MM.1S (cell line): ENCODE data around the gene MYL4.
"Not testable (repeated sequence)": the region's sequence is repeated elsewhere in the genome, so short reads cannot be mapped to it uniquely, and the experiment has no call there.

Source experiments
- DNase-seq: peaks from one replicate; pipeline ENCODE4 v3.0.0-alpha.2; 2015
- H2AFZ ChIP-seq: fragments of 300-600 bp; sonication (generic); 2 replicates; pipeline ENCODE4 v1.6.0; 2016; ENCODE audit warnings: antibody characterized with exemption, low read length
- H3F3A ChIP-seq: fragments of 300-600 bp; sonication (generic); 2 replicates; pipeline ENCODE4 v1.6.1; 2016; ENCODE audit warnings: mild to moderate bottlenecking, antibody characterized with exemption, low read length, moderate library complexity, mixed read lengths; ENCODE audit not compliant: insufficient read depth
- H3K27ac ChIP-seq: fragments of 300-600 bp; sonication (generic); 2 replicates; pipeline ENCODE4 v1.5.1; 2016; ENCODE audit warnings: mild to moderate bottlenecking, low read length
- H3K27me3 ChIP-seq: fragments of 300-600 bp; sonication (generic); replicated peaks from 2 replicates; pipeline ENCODE4 v1.6.0; 2016; ENCODE audit warnings: low read length; ENCODE audit not compliant: insufficient read depth
- H3K36me3 ChIP-seq: fragments of 300-600 bp; sonication (generic); replicated peaks from 2 replicates; pipeline ENCODE4 v1.6.1; 2016; ENCODE audit warnings: mild to moderate bottlenecking, low read length, mixed read lengths; ENCODE audit not compliant: insufficient read depth
- H3K4me1 ChIP-seq: fragments of 300-600 bp; sonication (generic); 2 replicates; pipeline ENCODE4 v1.6.1; 2016; ENCODE audit warnings: low read length, mixed read lengths
- H3K4me2 ChIP-seq: fragments of 300-600 bp; sonication (generic); 2 replicates; pipeline ENCODE4 v1.6.0; 2016; ENCODE audit warnings: low read depth, low read length
- H3K4me3 ChIP-seq: fragments of 300-600 bp; sonication (generic); 2 replicates; pipeline ENCODE4 v1.5.1; 2016; ENCODE audit warnings: low read length, mixed read lengths
- H3K79me2 ChIP-seq: fragments of 300-600 bp; sonication (generic); 2 replicates; pipeline ENCODE4 v1.6.1; 2016; ENCODE audit warnings: mixed run types, low read length, mixed read lengths
- H3K9ac ChIP-seq: fragments of 300-600 bp; sonication (generic); 2 replicates; pipeline ENCODE4 v1.6.1; 2016; ENCODE audit warnings: low read length, mixed read lengths
- H3K9me2 ChIP-seq: fragments of 300-600 bp; sonication (generic); replicated peaks from 2 replicates; pipeline ENCODE4 v1.6.1; 2016; ENCODE audit warnings: mild to moderate bottlenecking, low read length, mixed read lengths; ENCODE audit not compliant: insufficient read depth
- H3K9me3 ChIP-seq: fragments of 300-600 bp; sonication (generic); replicated peaks from 2 replicates; pipeline ENCODE4 v1.6.1; 2016; ENCODE audit warnings: mild to moderate bottlenecking, low read length, mixed read lengths; ENCODE audit not compliant: insufficient read depth
- H4K20me1 ChIP-seq: fragments of 300-600 bp; sonication (generic); 2 replicates; pipeline ENCODE4 v1.6.1; 2016; ENCODE audit warnings: mild to moderate bottlenecking, low read length, moderate library complexity, mixed read lengths; ENCODE audit not compliant: insufficient read depth
- EZH2 ChIP-seq: fragments of 300-600 bp; sonication (generic); optimal IDR thresholded peaks from 2 replicates; pipeline ENCODE3; 2017; ENCODE audit warnings: low read depth, mild to moderate bottlenecking, antibody characterized with exemption, low read length, mixed read lengths
- EZH2phosphoT487 ChIP-seq: fragments of 300-600 bp; sonication (generic); IDR thresholded peaks from 2 replicates; pipeline ENCODE4 v1.6.1; 2018; ENCODE audit warnings: antibody characterized with exemption, low read length
- TF ChIP-seq, protein P1 (sequence below): fragments of 300-600 bp; sonication (generic); IDR thresholded peaks from 2 replicates; pipeline ENCODE4 v1.5.1; 2016; ENCODE audit warnings: antibody characterized with exemption, low read length, mixed read lengths

Gene MYL4

DNA sequence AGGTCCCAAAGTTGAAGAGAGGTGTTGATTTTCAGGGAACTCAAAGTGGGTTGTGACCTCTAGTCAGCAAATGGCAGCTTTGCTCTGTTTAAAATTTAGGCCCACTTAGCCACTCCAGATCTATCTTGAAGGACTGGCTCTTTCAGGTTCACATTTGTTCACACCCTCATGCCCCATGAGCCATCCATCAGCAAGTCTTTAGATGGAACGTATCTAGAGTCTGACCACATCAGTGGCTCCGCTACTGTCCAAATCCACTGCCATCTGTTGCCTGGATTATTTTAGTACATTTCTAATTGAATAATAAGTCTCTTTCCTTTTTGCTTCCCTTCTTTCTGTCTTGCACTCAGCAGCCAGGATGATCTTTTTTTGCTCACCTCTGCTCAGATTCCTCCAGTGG, 55.0 kb downstream of the MYL4 start:
- H3K36me3 ChIP-seq = no peaks in the 10 kb centered on the region
- H4K20me1 ChIP-seq = no peaks in the 10 kb centered on the region
- TF ChIP-seq EZH2phosphoT487 (no peak), EZH2 (no peak)
- TF ChIP-seq, protein P1, sequence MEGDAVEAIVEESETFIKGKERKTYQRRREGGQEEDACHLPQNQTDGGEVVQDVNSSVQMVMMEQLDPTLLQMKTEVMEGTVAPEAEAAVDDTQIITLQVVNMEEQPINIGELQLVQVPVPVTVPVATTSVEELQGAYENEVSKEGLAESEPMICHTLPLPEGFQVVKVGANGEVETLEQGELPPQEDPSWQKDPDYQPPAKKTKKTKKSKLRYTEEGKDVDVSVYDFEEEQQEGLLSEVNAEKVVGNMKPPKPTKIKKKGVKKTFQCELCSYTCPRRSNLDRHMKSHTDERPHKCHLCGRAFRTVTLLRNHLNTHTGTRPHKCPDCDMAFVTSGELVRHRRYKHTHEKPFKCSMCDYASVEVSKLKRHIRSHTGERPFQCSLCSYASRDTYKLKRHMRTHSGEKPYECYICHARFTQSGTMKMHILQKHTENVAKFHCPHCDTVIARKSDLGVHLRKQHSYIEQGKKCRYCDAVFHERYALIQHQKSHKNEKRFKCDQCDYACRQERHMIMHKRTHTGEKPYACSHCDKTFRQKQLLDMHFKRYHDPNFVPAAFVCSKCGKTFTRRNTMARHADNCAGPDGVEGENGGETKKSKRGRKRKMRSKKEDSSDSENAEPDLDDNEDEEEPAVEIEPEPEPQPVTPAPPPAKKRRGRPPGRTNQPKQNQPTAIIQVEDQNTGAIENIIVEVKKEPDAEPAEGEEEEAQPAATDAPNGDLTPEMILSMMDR = no peak
- H3K27ac ChIP-seq = no peak overlapping the region
- no peak overlapping the region for H3K4me3 ChIP-seq
- no peak overlapping the region for H3K9ac ChIP-seq
- no peaks in the 10 kb centered on the region for H3F3A ChIP-seq
- no peaks in the 10 kb centered on the region for H3K27me3 ChIP-seq
- H3K4me1 ChIP-seq = no peaks in the 10 kb centered on the region
- H3K9me3 ChIP-seq = no peaks in the 10 kb centered on the region
- H3K9me2 ChIP-seq = no peaks in the 10 kb centered on the region
- no peak for DNase-seq
- no peaks in the 10 kb centered on the region for H3K79me2 ChIP-seq
- H2AFZ ChIP-seq = no peak overlapping the region
- no peak overlapping the region for H3K4me2 ChIP-seq

GRCh38 chr17:47265983-47266541, 56.9 kb downstream of the MYL4 start:
- no peak for TF ChIP-seq EZH2
- TF ChIP-seq, protein P1 = no peak
- TF ChIP-seq EZH2phosphoT487 = no peak
- Histone ChIP-seq H3K27me3 (no peaks in the 10 kb centered on the region), H3K9me3 (no peaks in the 10 kb centered on the region), H2AFZ (no peak overlapping the region), H3K79me2 (no peaks in the 10 kb centered on the region), H3F3A (no peaks in the 10 kb centered on the region), H3K36me3 (no peaks in the 10 kb centered on the region), H3K9ac (no peak overlapping the region), H3K4me3 (no peak overlapping the region), H4K20me1 (no peaks in the 10 kb centered on the region), H3K27ac (no peak overlapping the region), H3K9me2 (no peaks in the 10 kb centered on the region), H3K4me2 (no peak overlapping the region), H3K4me1 (no peaks in the 10 kb centered on the region)
- no peak for DNase-seq

DNA sequence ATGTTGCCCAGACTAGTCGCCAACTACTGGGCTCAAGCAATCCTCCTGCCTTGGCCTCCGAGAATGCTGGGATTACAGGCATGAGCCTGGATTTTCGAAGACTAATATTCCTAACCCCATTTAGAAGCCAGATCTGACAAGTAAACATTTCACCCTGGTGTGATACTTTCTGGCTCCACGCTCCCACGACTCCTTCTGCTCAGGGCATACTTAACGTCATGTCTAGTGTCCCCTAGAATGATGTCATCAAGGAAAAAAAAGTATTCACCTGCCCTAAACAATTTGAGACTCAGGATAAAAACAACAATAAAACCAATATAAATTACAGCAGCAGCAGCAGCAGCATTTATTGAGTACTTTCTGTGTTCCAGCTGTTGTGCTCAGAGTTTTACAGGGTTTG, 57.6 kb downstream of the MYL4 start:
- H3K4me1 ChIP-seq = no peaks in the 10 kb centered on the region
- H3K27me3 ChIP-seq = no peaks in the 10 kb centered on the region
- H3K79me2 ChIP-seq = no peaks in the 10 kb centered on the region
- no peak overlapping the region for H3K4me2 ChIP-seq
- no peaks in the 10 kb centered on the region for H3K9me2 ChIP-seq
- TF ChIP-seq EZH2 (no peak), EZH2phosphoT487 (no peak)
- no peak for DNase-seq
- H2AFZ ChIP-seq = no peak overlapping the region
- no peak overlapping the region for H3K4me3 ChIP-seq
- no peaks in the 10 kb centered on the region for H3F3A ChIP-seq
- no peaks in the 10 kb centered on the region for H3K36me3 ChIP-seq
- no peaks in the 10 kb centered on the region for H4K20me1 ChIP-seq
- H3K9me3 ChIP-seq = no peaks in the 10 kb centered on the region
- no peak overlapping the region for H3K27ac ChIP-seq
- no peak overlapping the region for H3K9ac ChIP-seq

DNA sequence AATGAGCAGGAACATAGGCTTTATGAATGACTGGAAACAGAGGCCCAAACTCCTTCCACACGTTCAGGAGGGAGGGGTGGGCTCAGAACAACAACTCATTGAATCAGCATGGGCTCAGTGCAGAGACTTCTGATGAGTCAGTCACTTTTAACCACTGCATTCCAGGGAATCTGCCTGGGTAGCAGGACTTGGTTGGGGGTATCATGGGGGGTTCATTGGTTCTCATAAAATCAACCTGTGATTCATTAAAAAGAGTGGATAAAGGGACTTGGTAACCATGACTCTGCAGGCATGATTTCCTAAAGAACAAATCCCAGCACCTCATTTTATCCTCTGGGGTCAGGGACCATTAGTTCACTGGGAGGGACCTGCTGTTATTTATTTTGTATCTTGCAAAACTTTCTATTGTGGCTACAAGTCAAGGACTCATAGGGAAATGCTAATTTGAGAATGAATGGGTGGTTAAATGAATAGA, 58.2 kb downstream of the MYL4 start:
- Histone ChIP-seq H3K27me3 (no peaks in the 10 kb centered on the region), H3K27ac (no peak overlapping the region), H3K4me1 (no peaks in the 10 kb centered on the region), H3K9me3 (no peaks in the 10 kb centered on the region), H3K4me3 (no peak overlapping the region), H3K9ac (no peak overlapping the region), H3F3A (no peaks in the 10 kb centered on the region), H2AFZ (no peak overlapping the region), H3K4me2 (no peak overlapping the region), H3K36me3 (no peaks in the 10 kb centered on the region), H4K20me1 (no peaks in the 10 kb centered on the region), H3K9me2 (no peaks in the 10 kb centered on the region), H3K79me2 (no peaks in the 10 kb centered on the region)
- TF ChIP-seq EZH2 (no peak), EZH2phosphoT487 (no peak)
- TF ChIP-seq, protein P1 = no peak
- DNase-seq = no peak

GRCh38 chr17:47268964-47269363, 59.8 kb downstream of the MYL4 start:
- H3K9ac ChIP-seq, H3K9me3 ChIP-seq, H3K27ac ChIP-seq, H3F3A ChIP-seq, H3K4me2 ChIP-seq, H3K36me3 ChIP-seq, H3K79me2 ChIP-seq, H3K27me3 ChIP-seq, H4K20me1 ChIP-seq, H2AFZ ChIP-seq, DNase-seq, H3K9me2 ChIP-seq, H3K4me1 ChIP-seq, H3K4me3 ChIP-seq: not testable (repeated sequence)
